ENCODE data around the gene ZNF385C.

Gene ZNF385C

GRCh38 chr17:42117397-42118125, 19.3 kb upstream of the ZNF385C start:
- no peak for DNase-seq (ENCODE audit: low read depth)

GRCh38 chr17:42116705-42117396, 18.6 kb upstream of the ZNF385C start:
- DNase-seq (ENCODE audit: low read depth) = peak; percentile 45
- TF ChIP-seq CTCF (IDR thresholded peaks at IDR 0.05; ENCODE audit: control insufficient read depth, extremely low read depth, insufficient read depth) = peak; percentile 91

More at GRCh38 chr17:42117397-42118125, 19.3 kb upstream of the ZNF385C start:
- TF ChIP-seq CTCF (IDR thresholded peaks at IDR 0.05; ENCODE audit: control insufficient read depth, extremely low read depth, insufficient read depth) = no peak
- H3K4me3 ChIP-seq (ENCODE audit: low read depth, low read length) = no peak overlapping the region

GRCh38 chr17:42114118-42114517, 15.8 kb upstream of the ZNF385C start:
- H3K4me3 ChIP-seq (ENCODE audit: low read depth, low read length) = no peak overlapping the region
- no peak for TF ChIP-seq CTCF (IDR thresholded peaks at IDR 0.05; ENCODE audit: control insufficient read depth, extremely low read depth, insufficient read depth)

More at GRCh38 chr17:42116705-42117396, 18.6 kb upstream of the ZNF385C start:
- no peak overlapping the region for H3K4me3 ChIP-seq (ENCODE audit: low read depth, low read length)

GRCh38 chr17:42113293-42114069, 15.2 kb upstream of the ZNF385C start:
- no peak for DNase-seq (ENCODE audit: low read depth)
- H3K4me3 ChIP-seq (ENCODE audit: low read depth, low read length) = no peak overlapping the region
- TF ChIP-seq CTCF (IDR thresholded peaks at IDR 0.05; ENCODE audit: control insufficient read depth, extremely low read depth, insufficient read depth) = no peak

More at GRCh38 chr17:42114118-42114517, 15.8 kb upstream of the ZNF385C start:
- no peak for DNase-seq (ENCODE audit: low read depth)

GRCh38 chr17:42112552-42113176, 14.4 kb upstream of the ZNF385C start, which contains the start of gene DHX58:
DHX58 (minus strand) TSS chr17:42112714; CDS start chr17:42111892, 822 bp downstream.
- DNase-seq (ENCODE audit: low read depth) = no peak
- TF ChIP-seq CTCF (IDR thresholded peaks at IDR 0.05; ENCODE audit: control insufficient read depth, extremely low read depth, insufficient read depth) = no peak
- H3K4me3 ChIP-seq (ENCODE audit: low read depth, low read length) = no peak within 1 kb of the TSS

- DNase-seq (ENCODE audit: low read depth) = no peak
- no peak overlapping the region for H3K4me3 ChIP-seq (ENCODE audit: low read depth, low read length)
- no peak for TF ChIP-seq CTCF (IDR thresholded peaks at IDR 0.05; ENCODE audit: control insufficient read depth, extremely low read depth, insufficient read depth)
Observed at GRCh38 chr17:42111871-42112551, 13.7 kb upstream of the ZNF385C start.

Measured in LNCaP clone FGC (cell line).